HepG2 (cell line): Measurements from ENCODE around the gene SUPT4H1. TPM values are rescaled to one million over a fixed set of nuclear protein-coding genes. Genes with fewer than 3 reads are reported as not detected.

Experiments
- ATAC-seq: fragments of 200-7000 bp; cut with Tn5 transposase; 3 replicates; pipeline ENCODE4 v1.9.1; 2020; ENCODE audit warnings: mild to moderate bottlenecking, moderate library complexity
- BruUV-seq: library from RNA; stranded (reverse); fragments of 400-500 nt; replicated peaks from 2 replicates; lab custom pipeline; 2021; lab: Mats Ljungman, UMichigan
- CTCF ChIA-PET: fragments of 300-600 bp; formaldehyde crosslinking; extraction: SDS; loops from one replicate; lab custom pipeline; 2021; ENCODE audit warnings: low total read pairs, inconsistent platforms, low intra/inter-chr PET ratio; lab: Yijun Ruan, JAX
- POLR2A ChIA-PET: fragments of 350-600 bp; sonication (Branson Sonifier 250); formaldehyde crosslinking; loops from one replicate; lab custom pipeline; 2020; ENCODE audit warnings: antibody characterized with exemption, inconsistent platforms; lab: Yijun Ruan, JAX
- DNase-seq: peaks from one replicate; pipeline ENCODE4 v3.0.0-alpha.2; 2015; ENCODE audit warnings: low spot score
- FAIRE-seq: peaks from 3 replicates; lab custom pipeline; 2011; peaks lifted over from hg19 to GRCh38; lab: Jason Lieb, UNC
- H2AFZ ChIP-seq: one replicate; pipeline ENCODE4 v1.6.1; 2011; ENCODE audit warnings: low read length, inconsistent platforms
- H3K27ac ChIP-seq: fragments of 300-600 bp; 3 replicates; pipeline ENCODE4 v1.8.0; 2011; ENCODE audit warnings: mixed run types, mild to moderate bottlenecking, mixed read lengths, low read length, inconsistent platforms; ENCODE audit not compliant: insufficient read depth; ENCODE audit errors: extremely low read length
- H3K27me3 ChIP-seq, 2 experiments: fragments of 200-600 bp in 1 of 2; 2 replicates in 1 of 2; 3 replicates in 1 of 2; pipeline versions ENCODE4 v1.6.0 to v1.8.0; 2011; ENCODE audit warnings: low read length in 2 of 2, mild to moderate bottlenecking in 2 of 2, moderate library complexity in 2 of 2, inconsistent platforms in 1 of 2; ENCODE audit not compliant: insufficient read depth in 2 of 2, control insufficient read depth in 1 of 2
- H3K36me3 ChIP-seq, 2 experiments: fragments of 200-600 bp in 1 of 2; replicated peaks in 1 of 2; 2 replicates in 1 of 2; 3 replicates in 1 of 2; pipeline versions ENCODE4 v1.5.1 to v1.8.0; 2011; ENCODE audit warnings: low read length in 2 of 2, inconsistent platforms in 1 of 2; ENCODE audit not compliant: insufficient read depth in 2 of 2, control insufficient read depth in 1 of 2
- H3K4me1 ChIP-seq: 2 replicates; pipeline ENCODE4 v1.5.1; 2012; ENCODE audit warnings: low read length, inconsistent platforms; ENCODE audit not compliant: insufficient read depth
- H3K4me2 ChIP-seq: 2 replicates; pipeline ENCODE4 v1.6.0; 2011; ENCODE audit warnings: low read depth, low read length, inconsistent platforms
- H3K4me3 ChIP-seq, 3 experiments: fragments of 200-600 bp in 1 of 3; sonication (generic), shearing (Covaris generic) in 1 of 3; replicated peaks in 1 of 3; 2 replicates each; pipeline ENCODE4 v1.5.1; 2011 to 2016; ENCODE audit warnings: low read length in 3 of 3, inconsistent platforms in 2 of 3, low read depth in 2 of 3, mild to moderate bottlenecking in 2 of 3, control low read depth in 1 of 3, mixed read lengths in 1 of 3; ENCODE audit not compliant: insufficient read depth in 1 of 3
- H3K79me2 ChIP-seq: one replicate; pipeline ENCODE4 v1.6.1; 2011; ENCODE audit warnings: low read length, inconsistent platforms; ENCODE audit not compliant: insufficient read depth
- H3K9ac ChIP-seq: 2 replicates; pipeline ENCODE4 v1.6.0; 2011; ENCODE audit warnings: mild to moderate bottlenecking, low read depth, low read length, inconsistent platforms; ENCODE audit not compliant: insufficient read depth
- H3K9me3 ChIP-seq: 2 replicates; pipeline ENCODE4 v1.5.1; 2012; ENCODE audit warnings: mild to moderate bottlenecking, low read length
- H4K20me1 ChIP-seq: 2 replicates; pipeline ENCODE4 v1.6.0; 2011; ENCODE audit warnings: inconsistent platforms, mild to moderate bottlenecking, low read length, moderate library complexity; ENCODE audit not compliant: insufficient read depth
- DNMT3B ChIP-seq: conservative IDR thresholded peaks from 2 replicates; pipeline ENCODE4 v1.6.1; 2016; ENCODE audit warnings: missing biosample characterization, control low read depth
- MAFG ChIP-seq: sonication (generic); formaldehyde crosslinking; IDR thresholded peaks from 2 replicates; pipeline ENCODE4 v1.5.1; 2020; ENCODE audit warnings: mild to moderate bottlenecking, missing genetic modification reagents
- TERF1 ChIP-seq: sonication (generic); formaldehyde crosslinking; IDR thresholded peaks from 2 replicates; pipeline ENCODE4 v1.8.0; 2022; ENCODE audit warnings: mild to moderate bottlenecking, missing genetic modification reagents, moderate library complexity
- THRA ChIP-seq: sonication (generic); formaldehyde crosslinking; IDR thresholded peaks from 2 replicates; pipeline ENCODE4 v1.4.0; 2020; ENCODE audit warnings: missing genetic modification reagents, borderline replicate concordance
- ZBTB26 ChIP-seq: IDR thresholded peaks from 2 replicates; pipeline ENCODE4 v1.6.1; 2016; ENCODE audit warnings: missing compliant biosample characterization, missing genetic modification reagents, borderline replicate concordance
- ZBTB7B ChIP-seq: sonication (generic); formaldehyde crosslinking; IDR thresholded peaks from 2 replicates; pipeline ENCODE4 v1.4.0; 2020; ENCODE audit warnings: missing genetic modification reagents
- ZFP91 ChIP-seq: sonication (generic); formaldehyde crosslinking; IDR thresholded peaks from 2 replicates; pipeline ENCODE4 v1.9.0; 2022; ENCODE audit warnings: missing genetic modification reagents, mild to moderate bottlenecking, borderline replicate concordance
- ZFX ChIP-seq: sonication (generic); formaldehyde crosslinking; IDR thresholded peaks from 2 replicates; pipeline ENCODE4 v1.4.0; 2020; ENCODE audit warnings: mild to moderate bottlenecking, low read depth, missing genetic modification reagents, moderate library complexity
- ZNF687 ChIP-seq: sonication (generic); formaldehyde crosslinking; IDR thresholded peaks from 2 replicates; pipeline ENCODE4 v1.5.1; 2020; ENCODE audit warnings: mild to moderate bottlenecking, missing genetic modification reagents, moderate library complexity
- ZNF883 ChIP-seq: sonication (generic); formaldehyde crosslinking; IDR thresholded peaks from 2 replicates; pipeline ENCODE4 v1.5.1; 2020; ENCODE audit warnings: mild to moderate bottlenecking, missing genetic modification reagents; ENCODE audit errors: not compliant biosample characterization
- WGBS: methylation state at CpG from one replicate; pipeline ENCODE4 v1.1.6; 2017; ENCODE audit warnings: low lambda C conversion rate; 5-methylcytosine and 5-hydroxymethylcytosine counted together
- in situ Hi-C: cut with HindIII; loops from 2 replicates; pipeline ENCODE4 v1.10.0; 2017; ENCODE audit warnings: low pct_unique_long_range_greater_than_20kb; ENCODE audit not compliant: extremely low pct_ligation_motif_present
- intact Hi-C: fragments of 100-400 bp; cut with micrococcal nuclease; formaldehyde crosslinking; loops from one replicate; pipeline ENCODE4 v1.10.0; 2022; ENCODE audit not compliant: unreplicated experiment
- polyA plus RNA-seq, 8 experiments: library from polyadenylated mRNA; depleted of rRNA in 3 of 8; stranded (reverse) in 7 of 8; unstranded in 1 of 8; fragments of >200 nt; fragmentation: Illumina TruSeq in 4 of 8; extraction: Trizol in 4 of 8; gene quantifications; 2 replicates each; pipeline versions ENCODE4 v1.2.1 to v1.2.3, GENCODE V29; 2011 to 2016; ENCODE audit warnings: low read depth in 4 of 8, missing spikeins in 1 of 8, mixed read lengths in 1 of 8; ENCODE audit not compliant: insufficient read depth in 1 of 8
- total RNA-seq, 5 experiments: library from RNA; depleted of rRNA; stranded (reverse); fragments of >200 nt; fragmentation: Illumina TruSeq; extraction: Trizol; gene quantifications; 2 replicates each; pipeline ENCODE4 v1.2.3, GENCODE V29; 2016; ENCODE audit warnings: low read depth in 1 of 5

Gene SUPT4H1
- total and polyA plus RNA-seq, 2 of the 13 experiments (the other 11 are each of a cell fraction or from before 2014, with no cell fraction given): 155 to 244 TPM

GRCh38 chr17:58325976-58326468, 26.0 kb downstream of the SUPT4H1 start (continued):
- TF ChIP-seq THRA (CRISPR knock-in tag) (no peak), ZBTB26 (CRISPR knock-in tag) (peak; percentile 78)

DNA sequence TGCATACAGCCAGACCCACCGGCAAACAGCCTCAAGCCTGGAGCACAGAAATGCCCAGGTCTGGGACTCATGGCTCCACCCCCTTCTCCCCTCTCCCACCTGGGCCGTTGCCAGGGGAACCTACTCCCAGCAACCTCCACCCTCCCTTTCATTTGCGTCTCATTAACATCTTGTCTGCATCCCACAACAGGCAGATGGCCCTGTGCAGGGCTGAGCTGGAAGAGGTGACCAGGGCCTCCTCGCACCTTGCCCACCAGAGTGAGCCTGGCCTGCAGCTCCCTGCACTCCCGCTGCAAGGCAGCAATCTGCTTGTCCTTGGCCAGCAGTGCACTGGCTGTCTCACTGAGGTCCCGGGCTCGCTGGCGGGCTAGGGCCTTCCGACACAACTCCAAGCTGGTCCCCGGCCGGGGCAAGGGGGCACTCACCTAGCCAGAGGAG, 26.7 kb downstream of the SUPT4H1 start:
- ChIA-PET POLR2A (interaction anchor here (1.1 to 1.6 kb wide), 4 partner anchors 12 to 92 kb away, joined by 3 to 4 read pairs (median 3); partner anchors contain the start of gene RNF43), CTCF (interaction anchor here (0.6 kb wide), 1 partner anchor 115 kb away, joined by 3 read pairs; no protein-coding TSS in a partner anchor)
- Histone ChIP-seq H3K79me2 (no peaks in the 10 kb centered on the region), H2AFZ (no peak overlapping the region), H3K9ac (no peak overlapping the region), H3K36me3 (no peaks in the 10 kb centered on the region), H3K27me3 (peaks cover 30 to 86% of the 10 kb centered on the region in 2 experiments), H3K4me3 (no peak overlapping the region), H3K9me3 (no peaks in the 10 kb centered on the region), H3K4me1 (peaks cover 36% of the 10 kb centered on the region), H3K27ac (no peak overlapping the region), H3K4me2 (no peak overlapping the region), H4K20me1 (no peaks in the 10 kb centered on the region)
- FAIRE-seq: no peak
- no peak for DNase-seq
- peak; percentile 35 for ATAC-seq
- BruUV-seq: no TSS peak
- in situ Hi-C loops: no loop called here
- WGBS: 39% methylated on average over 11 of the region's 11 CpGs
- intact Hi-C loops: no loop called here
- TF ChIP-seq ZFP91 (CRISPR knock-in tag) (0 out of 2 replicates have a peak, but pooled peaks have one; percentile 15), DNMT3B (CRISPR knock-in tag) (no peak), ZNF883 (peak; percentile 29), ZBTB7B (CRISPR knock-in tag) (0 out of 2 replicates have a peak, but pooled peaks have one; percentile 20), ZNF687 (CRISPR knock-in tag) (peak; percentile 45; the same call in 1 of the 2 replicates), ZFX (0 out of 2 replicates have a peak, but pooled peaks have one; percentile 24), TERF1 (no peak), MAFG (no peak)
